PC-9 (cell line): ENCODE measurements around the gene YPEL1.

ENCODE experiments used
- EZH2 ChIP-seq: fragments of 200-600 bp; sonication (generic); IDR thresholded peaks from 2 replicates; pipeline ENCODE4 v1.8.0; 2017; ENCODE audit warnings: antibody characterized with exemption, low read depth
- TF ChIP-seq, protein P1 (sequence below): fragments of 200-600 bp; sonication (generic); conservative IDR thresholded peaks from 2 replicates; pipeline ENCODE4 v1.6.1; 2017; ENCODE audit warnings: mixed run types, antibody characterized with exemption, mild to moderate bottlenecking, moderate library complexity

DNA sequence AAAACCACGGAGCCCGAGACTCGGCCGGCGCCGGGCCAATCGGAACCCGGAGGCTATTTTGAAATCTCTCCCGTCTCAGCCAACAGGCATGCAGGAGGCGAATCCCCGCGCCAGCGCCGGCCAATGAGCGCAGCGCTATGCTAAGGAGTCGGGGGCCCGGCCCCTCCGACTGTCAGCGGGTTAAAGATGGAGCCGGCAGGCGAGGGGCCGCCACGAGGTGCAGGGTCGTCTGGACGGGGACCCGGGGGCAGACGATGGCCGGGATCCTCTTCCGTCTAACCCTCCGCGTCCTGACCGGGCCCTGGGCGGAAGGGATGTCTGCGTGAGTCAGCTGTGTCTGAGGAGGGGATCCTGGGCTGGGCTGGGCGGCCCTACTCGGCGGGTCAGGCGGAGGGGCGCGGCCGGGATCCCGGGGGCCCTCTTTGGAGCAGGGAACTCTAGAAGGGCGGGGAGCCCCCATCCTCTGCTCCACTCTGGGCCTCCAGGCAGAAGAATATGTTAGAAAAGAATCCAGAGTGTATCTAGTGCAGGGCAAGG, 83.5 kb downstream of the YPEL1 start:
- TF ChIP-seq, protein P1, sequence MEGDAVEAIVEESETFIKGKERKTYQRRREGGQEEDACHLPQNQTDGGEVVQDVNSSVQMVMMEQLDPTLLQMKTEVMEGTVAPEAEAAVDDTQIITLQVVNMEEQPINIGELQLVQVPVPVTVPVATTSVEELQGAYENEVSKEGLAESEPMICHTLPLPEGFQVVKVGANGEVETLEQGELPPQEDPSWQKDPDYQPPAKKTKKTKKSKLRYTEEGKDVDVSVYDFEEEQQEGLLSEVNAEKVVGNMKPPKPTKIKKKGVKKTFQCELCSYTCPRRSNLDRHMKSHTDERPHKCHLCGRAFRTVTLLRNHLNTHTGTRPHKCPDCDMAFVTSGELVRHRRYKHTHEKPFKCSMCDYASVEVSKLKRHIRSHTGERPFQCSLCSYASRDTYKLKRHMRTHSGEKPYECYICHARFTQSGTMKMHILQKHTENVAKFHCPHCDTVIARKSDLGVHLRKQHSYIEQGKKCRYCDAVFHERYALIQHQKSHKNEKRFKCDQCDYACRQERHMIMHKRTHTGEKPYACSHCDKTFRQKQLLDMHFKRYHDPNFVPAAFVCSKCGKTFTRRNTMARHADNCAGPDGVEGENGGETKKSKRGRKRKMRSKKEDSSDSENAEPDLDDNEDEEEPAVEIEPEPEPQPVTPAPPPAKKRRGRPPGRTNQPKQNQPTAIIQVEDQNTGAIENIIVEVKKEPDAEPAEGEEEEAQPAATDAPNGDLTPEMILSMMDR: no peak
- TF ChIP-seq EZH2: no peak
